Endothelial cell of umbilical vein (primary cell): ENCODE results near the gene NATD1. TPM values are rescaled to one million over a fixed set of nuclear protein-coding genes. Genes with fewer than 3 reads are reported as not detected.

Experiments used
- BruUV-seq: library from RNA; stranded (reverse); fragments of 400-500 nt; replicated peaks from 2 replicates; lab custom pipeline; 2021; lab: Mats Ljungman, UMichigan
- CTCF ChIA-PET: fragments of 300-600, 350-600 bp; sonication (Branson Sonifier 250); formaldehyde crosslinking; loops from one replicate; lab custom pipeline; 2021; ENCODE audit warnings: antibody characterized with exemption, inconsistent platforms; lab: Charles Lee
- POLR2A ChIA-PET: fragments of 300-600, 350-600 bp; sonication (Branson Sonifier 250); formaldehyde crosslinking; loops from one replicate; lab custom pipeline; 2021; ENCODE audit warnings: antibody characterized with exemption, inconsistent platforms; lab: Charles Lee
- DNase-seq: peaks from one replicate; pipeline ENCODE4 v3.0.0-alpha.2; 2011; ENCODE audit warnings: low read depth, low spot score
- FAIRE-seq: peaks from 2 replicates; lab custom pipeline; 2011; peaks lifted over from hg19 to GRCh38; lab: Jason Lieb, UNC
- H2AFZ ChIP-seq: 2 replicates; pipeline ENCODE4 v1.6.0; 2012; ENCODE audit warnings: low read depth, low read length, control low read depth, inconsistent platforms
- H3K27ac ChIP-seq: 2 replicates; pipeline ENCODE4 v1.5.1; 2011; ENCODE audit warnings: low read depth, mild to moderate bottlenecking, control low read depth, low read length, moderate library complexity; ENCODE audit not compliant: insufficient read depth
- H3K27me3 ChIP-seq, 2 experiments: 2 replicates each; pipeline versions ENCODE4 v1.6.0 to v1.6.1; 2011; ENCODE audit warnings: low read length in 2 of 2, mixed read lengths in 1 of 2; ENCODE audit not compliant: control insufficient read depth in 2 of 2, insufficient read depth in 2 of 2
- H3K36me3 ChIP-seq, 2 experiments: 2 replicates in 1 of 2; 3 replicates in 1 of 2; pipeline ENCODE4 v1.5.1; 2011; ENCODE audit warnings: low read length in 2 of 2, mild to moderate bottlenecking in 1 of 2, moderate library complexity in 1 of 2; ENCODE audit not compliant: control insufficient read depth in 2 of 2, insufficient read depth in 2 of 2; ENCODE audit errors: extremely low read depth in 1 of 2
- H3K4me1 ChIP-seq: 3 replicates; pipeline ENCODE4 v1.5.1; 2011; ENCODE audit warnings: mild to moderate bottlenecking, low read length; ENCODE audit not compliant: control insufficient read depth, insufficient read depth; ENCODE audit errors: extremely low read depth
- H3K4me2 ChIP-seq: 2 replicates; pipeline ENCODE4 v1.6.1; 2011; ENCODE audit warnings: low read length, control low read depth, mixed read lengths; ENCODE audit not compliant: insufficient read depth
- H3K4me3 ChIP-seq, 3 experiments: fragments of 200-600 bp in 1 of 3; sonication (generic), shearing (Covaris generic) in 1 of 3; replicated peaks in 1 of 3; 2 replicates each; pipeline ENCODE4 v1.5.1; 2011 to 2016; ENCODE audit warnings: control low read depth in 3 of 3, low read length in 3 of 3, mild to moderate bottlenecking in 2 of 3, inconsistent platforms in 1 of 3, low read depth in 1 of 3, moderate library complexity in 1 of 3; ENCODE audit not compliant: insufficient read depth in 1 of 3
- H3K79me2 ChIP-seq: 2 replicates; pipeline ENCODE4 v1.6.0; 2012; ENCODE audit warnings: low read length, inconsistent platforms; ENCODE audit not compliant: control insufficient read depth, insufficient read depth
- H3K9ac ChIP-seq: replicated peaks from 2 replicates; pipeline ENCODE3; 2011; ENCODE audit warnings: low read length, control low read depth; ENCODE audit not compliant: insufficient read depth; ENCODE audit errors: extremely low read depth
- H3K9me1 ChIP-seq: replicated peaks from 3 replicates; pipeline ENCODE4 v1.6.0; 2011; ENCODE audit warnings: mild to moderate bottlenecking, low read length; ENCODE audit not compliant: control insufficient read depth, insufficient read depth; ENCODE audit errors: extremely low read depth
- H3K9me3 ChIP-seq: replicated peaks from 2 replicates; pipeline ENCODE4 v1.5.1; 2012; ENCODE audit warnings: low read length, inconsistent platforms; ENCODE audit not compliant: control insufficient read depth, insufficient read depth
- H4K20me1 ChIP-seq: replicated peaks from 2 replicates; pipeline ENCODE3; 2011; ENCODE audit warnings: mild to moderate bottlenecking, low read length; ENCODE audit not compliant: control insufficient read depth, insufficient read depth; ENCODE audit errors: extremely low read depth
- EZH2 ChIP-seq: IDR thresholded peaks from 2 replicates; pipeline ENCODE4 v1.6.1; 2012; ENCODE audit warnings: borderline replicate concordance, low read depth, mild to moderate bottlenecking, moderate library complexity, low read length, inconsistent platforms; ENCODE audit not compliant: severe bottlenecking
- FOS ChIP-seq: IDR thresholded peaks from 2 replicates; pipeline ENCODE4 v1.6.1; 2011; ENCODE audit warnings: mild to moderate bottlenecking, low read length, moderate library complexity, borderline replicate concordance; ENCODE audit not compliant: insufficient read depth
- GATA2 ChIP-seq: IDR thresholded peaks from 2 replicates; pipeline ENCODE4 v1.7.0; 2011; ENCODE audit warnings: low read depth, mild to moderate bottlenecking, moderate library complexity, mixed read lengths, low read length; ENCODE audit not compliant: insufficient read length, insufficient read depth
- JUN ChIP-seq: IDR thresholded peaks from 2 replicates; pipeline ENCODE4 v1.6.1; 2011; ENCODE audit warnings: borderline replicate concordance, low read depth; ENCODE audit not compliant: insufficient read length, insufficient read depth
- MYC ChIP-seq: IDR thresholded peaks from one replicate; pipeline ENCODE4 v1.6.1; 2011; ENCODE audit warnings: mild to moderate bottlenecking, low read depth, low read length
- POLR2A ChIP-seq: IDR thresholded peaks from 2 replicates; pipeline ENCODE4 v1.6.1; 2012; ENCODE audit warnings: low read depth, mild to moderate bottlenecking, control low read depth, low read length
- POLR2AphosphoS5 ChIP-seq: IDR thresholded peaks from 2 replicates; pipeline ENCODE4 v1.6.1; 2012; ENCODE audit warnings: low read depth, mild to moderate bottlenecking, control low read depth, low read length, moderate library complexity; ENCODE audit not compliant: insufficient read depth
- dilution Hi-C: fragments of 300-500 bp; cut with MboI; formaldehyde crosslinking; loops from one replicate; pipeline ENCODE4 v1.15.0; 2019; ENCODE audit warnings: low sequenced_read_pairs; ENCODE audit not compliant: extremely low pct_ligation_motif_present
- intact Hi-C: fragments of 100-400 bp; cut with micrococcal nuclease; formaldehyde crosslinking; loops from one replicate; pipeline ENCODE4 v1.10.0; 2022
- polyA plus RNA-seq, 4 experiments: library from polyadenylated mRNA; depleted of rRNA in 3 of 4; stranded (reverse) in 3 of 4; unstranded in 1 of 4; fragments of >200 nt; gene quantifications; 2 replicates each; pipeline versions ENCODE4 v1.2.1 to v1.2.3, GENCODE V29; 2011 to 2012; ENCODE audit warnings: missing spikeins in 1 of 4
- total RNA-seq: library from RNA; stranded (reverse); gene quantifications from 2 replicates; pipeline ENCODE4 v1.2.3, GENCODE V29; 2021
- TF ChIP-seq, protein P1 (sequence below): IDR thresholded peaks from 2 replicates; pipeline ENCODE4 v1.6.1; 2011; ENCODE audit not compliant: insufficient read depth, insufficient read length
- TF ChIP-seq, protein P2 (sequence below), 2 donors: IDR thresholded peaks; 1 replicate in 1 of 2; 2 replicates in 1 of 2; pipeline ENCODE4 v1.5.1; 2011; ENCODE audit warnings: low read length in 2 of 2, mild to moderate bottlenecking in 2 of 2, moderate library complexity in 2 of 2, control low read depth in 1 of 2, inconsistent platforms in 1 of 2, low read depth in 1 of 2; ENCODE audit not compliant: insufficient read depth in 1 of 2; ENCODE audit errors: extremely low read depth in 1 of 2

Gene NATD1
- total and polyA plus RNA-seq, 2 donors (not counting 3 experiments of a cell fraction or from before 2014, with no cell fraction given) = 7.0 to 7.2 TPM

DNA sequence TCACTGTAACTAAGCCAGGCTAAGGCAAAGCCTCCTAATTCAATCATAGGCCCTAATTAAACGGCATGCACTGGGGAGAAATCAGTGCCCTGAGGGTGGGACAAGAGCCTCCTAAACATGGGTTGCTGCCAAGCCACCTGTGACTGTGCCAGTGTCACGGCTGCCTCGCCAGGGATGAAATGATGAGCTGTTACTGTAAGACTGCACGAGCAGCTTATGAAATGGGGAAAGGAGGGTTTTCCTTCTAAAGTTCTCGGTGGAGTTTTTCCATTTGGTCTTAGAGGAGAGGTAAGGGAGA lies 52.0 kb downstream of the NATD1 start:
- Histone ChIP-seq H3K79me2 (peaks cover 78% of the 10 kb centered on the region), H3K9me1 (no peaks in the 10 kb centered on the region), H2AFZ (no peak overlapping the region), H3K27me3 (no peaks in the 10 kb centered on the region), H3K9ac (no peak overlapping the region), H3K4me2 (no peak overlapping the region), H3K27ac (no peak overlapping the region), H3K4me3 (no peak overlapping the region), H4K20me1 (no peaks in the 10 kb centered on the region), H3K9me3 (no peaks in the 10 kb centered on the region), H3K36me3 (peaks cover 2 to 10% of the 10 kb centered on the region in 2 experiments), H3K4me1 (no peaks in the 10 kb centered on the region)
- ChIA-PET CTCF (interaction anchor here (1.8 kb wide), 1 partner anchor 72 kb away, joined by 4 read pairs; no protein-coding TSS in a partner anchor), POLR2A (no interaction called here)
- no peak for DNase-seq
- BruUV-seq = no TSS peak
- no peak for FAIRE-seq
- dilution Hi-C loops = no loop called here
- intact Hi-C loops = no loop called here
- TF ChIP-seq, protein P1, sequence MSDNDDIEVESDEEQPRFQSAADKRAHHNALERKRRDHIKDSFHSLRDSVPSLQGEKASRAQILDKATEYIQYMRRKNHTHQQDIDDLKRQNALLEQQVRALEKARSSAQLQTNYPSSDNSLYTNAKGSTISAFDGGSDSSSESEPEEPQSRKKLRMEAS = no peak
- TF ChIP-seq MYC (no peak), POLR2A (no peak), GATA2 (no peak), JUN (no peak), FOS (no peak), POLR2AphosphoS5 (no peak), EZH2 (no peak)
- TF ChIP-seq, protein P2, sequence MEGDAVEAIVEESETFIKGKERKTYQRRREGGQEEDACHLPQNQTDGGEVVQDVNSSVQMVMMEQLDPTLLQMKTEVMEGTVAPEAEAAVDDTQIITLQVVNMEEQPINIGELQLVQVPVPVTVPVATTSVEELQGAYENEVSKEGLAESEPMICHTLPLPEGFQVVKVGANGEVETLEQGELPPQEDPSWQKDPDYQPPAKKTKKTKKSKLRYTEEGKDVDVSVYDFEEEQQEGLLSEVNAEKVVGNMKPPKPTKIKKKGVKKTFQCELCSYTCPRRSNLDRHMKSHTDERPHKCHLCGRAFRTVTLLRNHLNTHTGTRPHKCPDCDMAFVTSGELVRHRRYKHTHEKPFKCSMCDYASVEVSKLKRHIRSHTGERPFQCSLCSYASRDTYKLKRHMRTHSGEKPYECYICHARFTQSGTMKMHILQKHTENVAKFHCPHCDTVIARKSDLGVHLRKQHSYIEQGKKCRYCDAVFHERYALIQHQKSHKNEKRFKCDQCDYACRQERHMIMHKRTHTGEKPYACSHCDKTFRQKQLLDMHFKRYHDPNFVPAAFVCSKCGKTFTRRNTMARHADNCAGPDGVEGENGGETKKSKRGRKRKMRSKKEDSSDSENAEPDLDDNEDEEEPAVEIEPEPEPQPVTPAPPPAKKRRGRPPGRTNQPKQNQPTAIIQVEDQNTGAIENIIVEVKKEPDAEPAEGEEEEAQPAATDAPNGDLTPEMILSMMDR (IDR thresholded peaks at IDR 0.05; ENCODE audit: extremely low read depth in 1 of 2, insufficient read depth in 1 of 2, low read depth in 1 of 2, low read length in 2 of 2) = no peak
